Right renal cortex interstitium (tissue), 3 donors: ENCODE data around the gene ARSA. TPM values are rescaled to one million over a fixed set of nuclear protein-coding genes. Genes with fewer than 3 reads are reported as not detected.
"Not testable (repeated sequence)": the region's sequence is repeated elsewhere in the genome, so short reads cannot be mapped to it uniquely, and the experiment has no call there.

Experiments
- DNase-seq, 3 donors: peaks; one replicate each; pipeline ENCODE4 v3.0.0-alpha.2; 2013; ENCODE audit warnings: low read depth in 3 of 3, low spot score in 2 of 3
- polyA plus RNA-seq, 3 donors: library from polyadenylated mRNA; unstranded; fragments of 120-200 nt; gene quantifications; one replicate each; pipeline ENCODE4 v1.2.1, GENCODE V29; 2013; ENCODE audit not compliant: insufficient read length in 3 of 3

Gene ARSA
- polyA plus RNA-seq: 10 to 100 TPM; 10.3 to 14.0 (median 11.0) TPM

DNA sequence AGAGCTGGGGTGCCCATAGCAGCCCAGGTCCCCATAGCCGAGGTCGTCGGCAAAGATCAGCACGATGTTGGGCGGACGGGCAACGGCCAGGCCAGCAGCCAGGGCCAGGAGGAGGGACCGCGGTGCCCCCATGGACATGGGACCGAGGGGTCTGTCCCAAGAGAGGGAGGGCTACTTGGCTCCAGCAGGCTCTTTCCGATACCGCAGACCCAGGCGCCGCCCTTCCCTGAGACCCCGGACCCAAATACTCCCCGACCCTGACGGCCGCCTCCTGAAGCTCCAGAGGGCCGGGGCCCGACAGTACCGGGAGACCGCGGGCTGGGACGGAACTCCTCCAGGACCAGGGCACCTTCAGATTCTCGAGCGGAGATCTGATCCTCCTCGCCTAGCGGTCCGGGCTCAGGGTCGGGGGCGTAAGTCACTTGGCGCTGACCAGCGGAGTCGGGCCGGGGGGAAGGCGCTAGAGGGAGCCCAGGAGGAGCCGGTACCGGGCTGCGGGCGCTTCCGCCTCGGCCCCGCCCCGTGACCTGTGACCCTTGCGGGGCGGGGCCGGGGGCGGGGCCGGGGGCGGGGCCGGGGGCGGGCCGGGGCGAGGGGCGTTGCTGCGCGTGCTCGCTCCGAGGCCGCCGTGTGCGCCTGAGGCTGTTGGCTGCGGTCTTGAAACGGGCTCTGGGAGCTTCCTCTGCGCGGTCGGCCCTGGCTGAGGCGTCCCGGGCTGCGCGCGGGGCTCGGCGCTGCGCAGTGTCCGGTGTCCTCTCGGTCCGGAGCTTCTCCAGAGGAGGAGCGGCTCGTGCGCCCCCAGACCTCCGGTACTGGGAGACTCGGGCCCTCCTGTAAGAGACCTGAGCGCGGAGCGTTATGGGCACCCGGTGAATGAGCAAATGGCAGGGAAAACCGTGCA, at the start of gene ARSA:
Gene ARSA, minus strand, starts transcription at position 511 of the 901 bp plus-strand sequence. Its CDS starts 373 bp downstream, at position 138.
- peak in 2 of 3 donors; percentile 52 to 55 for DNase-seq

DNA sequence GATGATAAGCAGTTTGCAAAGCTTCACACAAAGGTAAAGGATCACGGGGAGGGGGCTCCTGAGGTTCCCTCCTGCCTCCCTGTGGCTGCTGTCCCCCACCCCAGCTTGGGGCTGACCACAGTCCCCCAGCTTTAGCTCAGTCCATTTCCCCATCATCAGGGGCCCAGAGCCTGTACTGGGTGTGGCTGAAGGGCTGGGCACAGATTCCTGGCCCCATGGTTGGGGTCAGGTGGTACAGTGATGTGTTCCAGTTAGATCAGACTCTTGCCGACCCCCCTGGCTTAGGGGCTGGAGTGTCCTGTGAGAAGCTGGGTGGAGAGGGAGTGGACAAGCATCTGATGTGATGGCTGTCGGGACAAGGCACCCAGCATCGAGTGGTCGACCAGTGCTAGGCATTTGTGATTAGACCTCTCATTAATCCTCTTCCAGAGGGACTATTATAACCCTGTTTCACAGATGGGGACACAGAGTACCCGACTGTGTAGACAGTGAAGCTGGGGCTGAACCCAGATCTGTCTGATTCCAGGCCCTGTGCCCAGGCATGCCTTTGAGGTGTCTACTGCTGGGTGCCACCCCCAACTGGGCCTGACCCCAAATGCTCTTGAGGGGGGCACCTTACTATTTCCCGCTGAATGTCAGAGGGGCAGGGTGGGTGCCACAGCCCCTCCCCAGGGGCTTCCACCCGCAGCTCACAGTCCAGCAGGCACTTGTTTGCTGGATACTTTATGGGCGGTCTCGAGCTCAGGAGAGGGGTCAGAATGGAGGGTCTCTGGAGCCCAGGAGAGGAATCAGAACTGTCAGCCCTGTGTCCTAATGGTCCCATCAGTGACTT, 48.9 kb upstream of the ARSA start:
- no peak for DNase-seq

DNA sequence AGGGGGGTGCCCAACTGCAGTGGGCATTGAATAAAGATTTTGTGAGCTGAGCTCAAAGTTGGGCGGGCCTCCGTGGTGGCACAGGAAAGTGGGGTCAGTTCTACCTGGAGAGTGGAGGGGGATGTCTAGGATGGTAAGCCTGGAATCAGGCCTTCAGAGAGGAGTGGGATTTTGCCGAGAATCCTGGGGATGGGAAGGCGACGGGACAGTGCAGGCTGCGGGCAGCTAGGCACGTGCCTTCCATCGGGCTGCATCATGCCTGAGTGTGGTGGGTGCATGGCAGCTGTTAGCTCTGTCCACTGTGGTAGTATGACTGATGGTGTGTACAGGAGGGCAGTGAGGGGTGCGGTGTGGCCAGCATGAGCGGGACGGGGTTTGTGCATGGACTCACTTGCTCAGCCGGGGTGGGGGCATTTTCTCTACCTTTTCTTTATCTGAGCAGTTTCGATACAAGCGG, 48.3 kb upstream of the ARSA start:
- no peak for DNase-seq

DNA sequence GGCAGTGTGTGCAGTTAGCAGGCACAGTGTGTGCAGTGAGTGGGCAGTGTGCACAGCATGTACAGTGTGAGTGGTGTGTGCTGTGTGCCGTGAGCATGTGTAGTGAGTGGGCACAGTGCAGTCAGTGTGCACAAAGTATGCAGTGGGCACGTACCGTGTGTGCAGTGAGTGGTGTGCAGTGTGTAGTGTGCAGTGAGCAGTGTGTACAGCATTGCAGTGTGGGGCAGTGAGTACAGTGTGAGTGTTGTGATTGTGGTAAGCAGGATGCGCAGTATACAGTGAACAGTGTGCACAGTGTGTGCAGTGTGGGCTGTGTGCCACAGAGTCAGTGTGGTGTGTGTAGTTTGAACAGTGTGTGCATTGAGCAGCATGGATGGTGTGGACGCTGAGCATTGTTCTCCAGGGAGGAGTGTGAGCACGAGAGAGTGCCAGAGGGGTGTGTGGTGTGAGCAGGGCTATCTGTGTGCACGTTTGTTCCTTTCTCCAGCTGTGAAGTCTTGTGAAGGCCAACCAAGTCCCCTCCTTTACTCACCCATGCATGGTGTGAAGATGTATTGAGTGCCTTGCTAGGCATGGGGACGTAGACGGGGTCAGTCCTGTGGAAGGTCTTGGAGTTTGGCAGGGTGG, 47.7 kb upstream of the ARSA start:
- no peak for DNase-seq

DNA sequence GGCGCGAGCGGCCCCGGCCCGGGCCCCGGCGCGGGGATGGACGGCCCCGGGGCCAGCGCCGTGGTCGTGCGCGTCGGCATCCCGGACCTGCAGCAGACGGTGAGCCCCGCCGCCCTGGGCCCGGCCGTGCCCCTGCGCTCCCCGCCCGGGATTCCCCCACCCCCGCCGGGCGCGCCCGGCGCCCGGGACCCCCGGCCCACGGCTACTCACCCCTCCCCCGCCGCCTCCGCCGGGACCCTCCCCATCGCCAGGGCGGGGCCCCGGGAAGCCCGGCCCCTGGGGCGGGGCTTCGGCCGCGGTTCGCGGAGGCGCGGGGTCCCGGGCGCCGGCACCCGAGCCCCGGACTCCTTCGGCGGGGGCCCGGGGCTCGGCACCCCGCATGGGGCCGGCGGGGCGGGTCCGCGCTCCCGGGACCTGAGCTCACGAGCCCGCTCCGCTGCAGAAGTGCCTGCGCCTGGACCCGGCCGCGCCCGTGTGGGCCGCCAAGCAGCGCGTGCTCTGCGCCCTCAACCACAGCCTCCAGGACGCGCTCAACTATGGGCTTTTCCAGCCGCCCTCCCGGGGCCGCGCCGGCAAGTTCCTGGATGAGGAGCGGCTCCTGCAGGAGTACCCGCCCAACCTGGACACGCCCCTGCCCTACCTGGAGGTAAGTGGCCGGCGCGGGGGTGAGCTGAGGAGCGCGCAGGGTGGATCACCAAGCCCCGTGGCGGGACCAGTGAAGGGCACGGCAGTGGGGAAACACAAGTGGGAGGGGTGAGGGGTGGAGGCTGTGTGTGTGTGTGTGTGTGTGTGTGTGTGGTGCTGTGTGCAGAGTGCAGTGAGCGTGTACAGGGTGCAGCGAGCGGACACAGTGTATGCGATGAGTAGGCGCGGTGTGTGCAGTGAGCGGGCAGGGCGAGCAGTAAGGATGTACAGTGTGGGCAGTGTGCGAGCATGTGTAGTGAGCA, 46.9 kb upstream of the ARSA start:
- peak in 1 of 3 donors; percentile 50 for DNase-seq

DNA sequence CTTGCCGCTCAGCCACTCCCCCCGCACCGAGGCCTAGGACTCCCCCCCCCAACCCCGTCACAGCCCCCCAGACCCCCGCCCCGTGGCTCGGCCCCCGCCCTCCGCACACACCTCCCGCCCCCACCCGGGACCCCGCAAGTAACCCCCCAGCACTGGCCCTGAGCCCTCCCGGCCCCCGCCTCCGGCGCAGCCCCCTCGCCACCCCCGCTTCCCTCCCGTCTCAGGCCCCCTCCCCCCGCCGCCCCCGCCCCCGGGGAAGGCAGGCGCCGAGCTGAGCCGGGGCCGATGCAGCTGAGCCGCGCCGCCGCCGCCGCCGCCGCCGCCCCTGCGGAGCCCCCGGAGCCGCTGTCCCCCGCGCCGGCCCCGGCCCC, 46.2 kb upstream of the ARSA start:
- no peak for DNase-seq

DNA sequence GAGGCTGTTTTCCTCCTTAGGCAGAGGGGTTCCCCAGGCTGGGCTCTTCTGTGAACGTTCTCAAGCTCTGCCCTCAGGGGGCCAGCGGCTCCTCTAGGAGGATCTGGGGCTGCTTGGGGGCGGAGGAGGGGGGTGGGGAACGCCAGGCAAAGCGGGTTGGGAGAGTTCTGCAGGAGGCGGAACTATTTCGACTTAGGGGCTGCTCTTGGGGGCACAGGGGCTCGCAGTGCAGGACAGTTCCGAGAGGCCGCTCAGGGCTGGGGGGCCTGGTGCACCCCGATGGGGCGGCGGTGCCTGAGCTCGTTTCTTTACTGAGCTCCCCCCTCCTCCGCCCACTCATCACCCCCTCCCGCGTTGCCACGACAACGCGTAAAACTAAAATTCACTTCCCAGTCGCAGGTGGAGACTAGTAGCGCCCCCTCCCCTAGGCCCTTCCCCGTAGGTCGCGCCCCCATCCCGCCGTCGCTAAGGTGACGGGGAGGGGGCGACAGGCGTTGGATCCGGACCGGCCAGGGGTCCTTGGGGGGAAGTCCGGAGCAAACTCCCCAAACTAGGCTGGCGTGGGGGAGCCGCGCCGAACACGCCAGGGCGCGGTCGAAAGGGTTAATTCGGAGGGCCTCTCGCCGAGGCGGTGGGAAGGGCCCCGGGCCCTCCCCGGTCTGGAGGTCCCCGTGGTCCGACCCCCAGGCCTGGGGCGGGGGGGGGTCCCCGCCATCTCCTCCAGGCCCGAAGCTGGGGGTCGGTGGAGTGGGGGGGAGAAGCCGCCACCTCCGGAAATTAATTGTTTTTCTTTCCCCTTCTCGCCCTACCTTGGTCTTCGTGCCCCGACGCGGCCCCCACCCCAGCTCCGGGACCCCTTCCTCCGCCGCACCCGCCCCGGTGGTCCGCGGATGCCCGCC, 45.5 kb upstream of the ARSA start:
- DNase-seq: no peak

DNA sequence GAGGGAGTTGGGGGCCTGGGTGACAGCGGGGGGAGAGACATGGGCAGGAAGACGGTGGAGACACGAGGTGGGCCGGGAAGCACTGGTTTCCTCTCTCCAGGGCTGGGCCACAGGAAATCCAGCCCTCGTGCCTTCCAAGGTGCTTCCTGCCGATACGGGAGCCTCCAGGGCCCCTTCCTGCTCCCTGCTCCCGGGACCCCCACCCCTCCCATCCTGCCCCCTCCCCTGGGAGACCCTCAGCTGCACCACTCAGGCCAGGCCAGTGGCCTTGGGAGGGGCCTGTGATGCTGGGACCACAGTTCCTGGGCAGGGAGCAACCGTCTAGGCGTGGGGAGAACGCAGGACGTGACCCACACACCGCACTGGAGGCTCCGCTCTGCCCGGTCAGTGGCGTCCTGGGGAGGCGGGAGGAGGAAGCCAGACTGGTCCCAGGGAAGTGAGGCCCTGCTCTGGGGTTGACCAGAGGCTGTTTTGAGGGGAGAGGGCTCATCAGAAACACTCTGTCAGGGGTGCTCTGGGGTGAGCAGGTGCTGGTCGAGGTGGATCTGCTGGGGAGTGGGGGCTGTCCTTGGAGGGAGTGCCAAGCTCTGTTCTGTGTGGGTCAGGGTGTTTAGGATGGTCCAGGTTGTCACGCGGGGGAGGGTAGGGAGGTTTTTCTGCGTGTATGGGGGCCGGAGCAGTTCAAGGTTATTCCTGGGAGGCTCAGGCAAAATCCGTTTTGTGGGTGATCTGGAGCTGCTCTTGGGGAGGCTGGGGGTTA, 44.7 kb upstream of the ARSA start, which contains the start of gene SHANK3:
Gene SHANK3, plus strand, starts transcription at position 353 of the 760 bp plus-strand sequence.
- no peak for DNase-seq

DNA sequence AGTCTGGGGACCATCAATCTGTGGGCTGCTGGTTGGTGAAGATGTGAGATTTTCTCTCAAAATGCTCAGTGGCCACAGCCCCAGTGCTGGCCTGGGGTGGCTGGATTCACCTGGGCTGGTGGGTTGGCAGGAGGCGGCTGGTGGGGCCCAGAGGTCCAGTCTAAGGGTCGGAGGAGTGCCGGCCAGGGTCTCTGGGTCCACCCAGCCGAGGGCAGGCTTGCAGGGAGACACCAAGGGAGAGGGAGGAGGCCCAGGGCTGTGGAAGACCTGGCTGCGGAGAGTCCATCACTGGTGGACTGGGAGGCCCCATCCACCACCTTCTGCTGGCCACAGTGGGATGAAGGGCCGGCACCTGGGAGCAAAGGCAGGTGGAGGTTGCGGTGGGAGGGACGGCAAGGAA, 44.1 kb upstream of the ARSA start:
- no peak for DNase-seq

DNA sequence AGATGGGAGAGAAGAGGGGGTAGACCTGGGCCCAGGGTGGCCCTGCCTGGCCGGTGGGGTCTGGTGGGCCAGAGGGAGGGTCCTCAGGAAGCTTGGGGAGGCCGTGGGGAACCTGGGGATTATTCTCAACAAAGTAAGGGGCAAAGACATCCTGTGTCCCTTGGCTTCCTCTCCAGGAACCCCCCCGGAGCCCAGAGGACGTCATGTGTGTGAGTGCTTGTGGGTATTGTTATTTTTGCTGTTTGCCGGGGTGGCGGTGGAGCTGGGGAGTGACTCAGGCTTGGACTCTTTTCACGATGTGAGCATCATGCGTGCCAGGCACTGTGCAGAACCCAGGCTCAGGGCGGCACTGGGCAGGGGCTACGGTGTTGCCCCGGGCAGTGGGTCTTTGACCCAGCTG, 43.7 kb upstream of the ARSA start:
- no peak for DNase-seq

DNA sequence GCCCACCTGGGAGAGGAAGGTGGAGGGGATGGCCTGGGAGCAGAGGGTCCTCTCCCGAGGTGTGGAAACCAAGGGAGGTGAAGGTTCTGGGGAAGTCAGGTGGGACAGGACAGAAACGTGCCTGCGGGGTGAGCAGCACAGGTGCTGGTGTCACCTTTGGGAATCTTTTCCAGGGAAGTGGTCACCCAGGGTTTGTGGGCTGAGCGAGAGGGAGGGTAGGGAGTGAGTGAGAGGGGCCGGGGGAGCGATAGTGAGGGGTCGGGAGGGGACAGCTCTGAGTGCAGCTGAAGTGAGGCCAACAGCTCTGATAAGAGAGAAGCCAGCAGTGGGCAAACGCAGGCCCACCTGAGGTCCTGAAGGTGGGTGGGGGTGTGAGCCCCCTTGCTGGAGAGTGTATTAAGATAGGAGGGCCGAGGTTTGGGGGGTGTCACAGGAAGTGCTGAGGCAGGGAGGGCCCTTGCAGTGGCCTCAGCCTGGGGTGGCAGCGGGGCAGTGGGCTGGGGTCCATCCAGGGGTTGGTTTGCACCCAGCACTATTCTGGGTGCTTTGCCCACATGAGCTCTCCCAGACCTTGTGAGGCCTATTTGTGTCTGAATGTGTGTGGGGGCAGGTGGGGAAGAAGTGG, 43.1 kb upstream of the ARSA start:
- DNase-seq: no peak

DNA sequence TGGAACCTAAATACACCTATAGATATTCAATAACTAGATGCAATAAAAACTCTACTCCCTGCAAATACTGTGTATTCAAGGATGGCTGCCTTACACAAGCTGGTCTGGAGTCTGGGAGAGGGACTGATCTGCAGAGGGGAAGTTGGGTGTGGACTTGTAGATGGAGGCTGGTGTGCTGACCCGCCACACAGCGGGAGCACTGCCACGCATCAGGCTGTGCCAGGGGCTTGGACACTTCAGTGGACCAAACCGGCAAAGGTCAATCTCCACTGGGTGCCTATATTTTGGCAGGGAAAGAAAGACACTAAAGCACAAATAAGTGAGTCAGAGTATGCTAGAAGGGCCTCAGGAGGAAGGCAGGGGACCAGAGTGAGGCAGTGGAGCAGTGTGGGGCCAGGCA, 42.6 kb upstream of the ARSA start:
- DNase-seq: no peak

DNA sequence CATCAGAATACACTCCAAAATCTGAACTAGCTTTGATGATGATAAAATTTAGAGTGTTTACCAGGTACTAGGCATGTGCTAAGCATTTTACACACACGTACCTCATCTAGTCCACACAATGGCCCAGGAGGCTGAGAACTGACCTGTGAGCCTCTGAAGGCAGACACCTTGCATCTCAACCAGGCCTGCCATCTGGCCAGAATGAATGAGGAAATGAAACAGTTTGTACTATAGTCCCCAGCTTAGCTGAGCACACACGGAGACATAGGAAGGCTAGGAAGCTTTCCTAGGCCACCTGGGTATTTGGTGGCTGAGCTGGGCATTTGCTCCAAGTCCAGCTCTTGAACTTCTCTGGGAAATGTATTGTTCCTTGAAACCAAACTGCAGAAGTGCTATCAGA, 37.8 kb upstream of the ARSA start:
- no peak for DNase-seq

DNA sequence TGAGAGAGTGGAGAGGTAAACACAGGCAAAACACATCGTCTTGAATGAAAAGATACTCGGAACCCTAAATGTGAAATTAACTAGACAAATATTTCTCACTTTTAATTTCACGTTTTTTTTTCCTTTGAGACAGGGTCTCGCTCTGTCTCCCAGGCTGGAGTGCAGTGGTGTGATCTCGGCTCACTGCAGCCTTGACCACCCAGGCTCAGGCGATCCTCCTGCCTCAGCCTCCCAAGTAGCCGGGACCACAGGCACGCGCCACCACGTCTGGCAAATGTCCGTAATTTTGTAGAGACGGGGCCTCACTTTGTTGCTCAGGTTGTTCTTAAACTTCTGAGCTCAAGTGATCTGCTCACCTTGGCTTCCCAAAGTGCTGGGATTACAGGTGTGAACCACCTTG, 37.3 kb upstream of the ARSA start:
- DNase-seq: no peak

DNA sequence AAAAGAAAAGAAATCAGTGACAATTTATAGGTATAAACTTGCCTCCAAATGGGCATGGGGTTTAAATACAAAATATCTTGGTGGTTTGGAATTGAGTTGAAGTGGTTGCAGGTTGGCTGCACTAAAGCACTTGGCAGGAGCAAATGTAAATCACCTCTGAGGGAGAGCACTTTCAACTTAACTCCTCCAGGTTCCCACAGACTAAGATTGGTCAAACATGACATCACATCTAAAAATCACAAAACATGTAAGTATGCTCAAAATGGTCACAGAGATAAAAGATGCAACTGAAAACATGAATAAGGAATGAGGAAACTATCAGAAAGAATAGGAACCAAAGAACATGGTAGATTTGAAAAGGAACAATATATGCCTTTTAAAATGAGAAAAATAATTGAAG, 32.4 kb upstream of the ARSA start:
- DNase-seq: no peak

DNA sequence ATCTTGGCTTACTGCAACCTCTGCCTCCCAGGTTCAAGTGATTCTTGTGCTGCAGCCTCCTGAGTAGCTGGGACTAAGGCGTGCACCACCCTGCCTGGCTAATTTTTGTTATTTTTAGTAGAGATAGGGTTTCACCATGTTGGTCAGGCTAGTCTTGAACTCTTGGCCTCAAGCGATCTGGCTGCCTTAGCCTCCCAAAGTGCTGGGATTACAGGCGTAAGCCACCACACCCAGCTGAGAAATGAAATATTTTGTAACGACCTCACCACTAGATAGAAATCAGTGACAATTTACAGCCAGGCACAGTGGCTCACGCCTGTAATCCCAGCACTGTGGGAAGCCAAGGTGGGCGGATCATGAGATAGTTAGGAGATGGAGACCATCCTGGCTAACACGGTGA, 31.8 kb upstream of the ARSA start:
- not testable (repeated sequence) for DNase-seq

DNA sequence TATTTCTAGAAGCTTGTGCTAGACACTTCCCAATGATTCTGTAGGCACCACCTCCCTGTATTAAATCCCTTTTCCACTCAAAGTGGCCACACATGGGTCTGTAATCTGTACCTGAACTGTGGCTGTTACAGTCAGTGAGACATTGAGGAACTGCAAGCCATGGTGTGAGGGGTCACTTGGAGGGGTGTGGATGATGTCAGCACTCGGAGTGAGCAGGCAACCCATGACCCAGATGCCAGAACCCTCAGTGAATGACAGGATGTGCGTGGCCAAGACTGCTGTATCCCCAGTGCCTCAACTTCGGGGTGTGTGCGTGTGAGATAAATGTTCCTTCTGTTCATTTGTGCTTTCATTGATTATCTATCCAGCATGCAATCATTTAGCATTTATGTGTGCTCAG, 30.0 kb upstream of the ARSA start:
- DNase-seq: no peak
